ENCODE results near the gene GGT6.

- TF ChIP-seq, protein P1, sequence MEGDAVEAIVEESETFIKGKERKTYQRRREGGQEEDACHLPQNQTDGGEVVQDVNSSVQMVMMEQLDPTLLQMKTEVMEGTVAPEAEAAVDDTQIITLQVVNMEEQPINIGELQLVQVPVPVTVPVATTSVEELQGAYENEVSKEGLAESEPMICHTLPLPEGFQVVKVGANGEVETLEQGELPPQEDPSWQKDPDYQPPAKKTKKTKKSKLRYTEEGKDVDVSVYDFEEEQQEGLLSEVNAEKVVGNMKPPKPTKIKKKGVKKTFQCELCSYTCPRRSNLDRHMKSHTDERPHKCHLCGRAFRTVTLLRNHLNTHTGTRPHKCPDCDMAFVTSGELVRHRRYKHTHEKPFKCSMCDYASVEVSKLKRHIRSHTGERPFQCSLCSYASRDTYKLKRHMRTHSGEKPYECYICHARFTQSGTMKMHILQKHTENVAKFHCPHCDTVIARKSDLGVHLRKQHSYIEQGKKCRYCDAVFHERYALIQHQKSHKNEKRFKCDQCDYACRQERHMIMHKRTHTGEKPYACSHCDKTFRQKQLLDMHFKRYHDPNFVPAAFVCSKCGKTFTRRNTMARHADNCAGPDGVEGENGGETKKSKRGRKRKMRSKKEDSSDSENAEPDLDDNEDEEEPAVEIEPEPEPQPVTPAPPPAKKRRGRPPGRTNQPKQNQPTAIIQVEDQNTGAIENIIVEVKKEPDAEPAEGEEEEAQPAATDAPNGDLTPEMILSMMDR (conservative IDR thresholded peaks at IDR 0.05; ENCODE audit: low read depth, low read length) = no peak
- no peak for TF ChIP-seq EZH2 (IDR thresholded peaks at IDR 0.05; ENCODE audit: borderline replicate concordance, low read depth, low read length, poor library complexity, severe bottlenecking)
Observed at GRCh38 chr17:4522661-4523060, 37.7 kb downstream of the GGT6 start.

Data from A673 (cell line).